ENCODE results near the gene TSC22D4. TPM values are rescaled to one million over a fixed set of nuclear protein-coding genes. Genes with fewer than 3 reads are reported as not detected.

TSC22D4 gene
- total and polyA plus RNA-seq, 9 of the 15 experiments (the other 6 are each of a cell fraction or from before 2014, with no cell fraction given), result 0.37 to 107 (median 28.7) TPM

DNA sequence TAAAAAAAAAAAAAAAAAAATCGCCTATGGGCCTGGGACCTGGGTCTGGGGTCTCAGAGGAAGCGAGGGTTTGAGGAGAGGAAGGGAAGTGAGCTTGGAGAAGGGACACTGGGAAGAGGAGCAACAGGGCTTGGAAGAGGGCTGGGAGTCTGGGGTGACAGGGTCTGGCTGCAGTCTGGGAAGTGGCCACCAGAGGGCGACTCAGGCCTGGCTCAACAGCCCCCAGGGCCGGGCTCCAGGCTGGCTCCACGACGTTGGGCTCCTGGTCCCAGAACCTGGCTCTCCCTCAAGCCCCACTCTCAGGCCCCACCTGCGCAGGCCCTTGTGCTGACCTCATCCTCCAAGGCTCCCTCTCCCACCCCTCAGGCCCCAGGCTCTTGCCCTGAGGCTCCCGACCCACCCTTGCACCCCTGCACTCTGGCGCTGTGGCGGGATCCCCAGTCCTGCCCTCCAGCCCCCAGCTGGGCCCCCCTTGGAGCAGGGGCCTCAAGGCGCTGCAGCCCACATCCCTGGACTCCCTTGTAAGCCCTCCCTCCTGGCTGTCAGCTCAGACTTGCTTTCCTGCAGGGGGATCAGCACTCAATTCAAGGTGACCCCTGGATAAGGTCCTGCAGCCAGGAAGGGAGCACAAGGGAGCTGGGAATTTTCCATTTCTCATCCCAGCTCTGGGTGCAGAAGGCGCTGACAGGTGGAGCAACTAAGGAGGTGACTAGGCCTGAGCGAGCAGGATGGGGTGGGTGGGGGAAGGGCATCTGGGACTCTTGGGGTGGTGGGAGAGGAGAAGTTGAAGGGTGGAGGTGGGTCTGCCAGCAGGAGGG lies 9.6 kb downstream of the TSC22D4 start (continued):
- TF ChIP-seq, protein P1, sequence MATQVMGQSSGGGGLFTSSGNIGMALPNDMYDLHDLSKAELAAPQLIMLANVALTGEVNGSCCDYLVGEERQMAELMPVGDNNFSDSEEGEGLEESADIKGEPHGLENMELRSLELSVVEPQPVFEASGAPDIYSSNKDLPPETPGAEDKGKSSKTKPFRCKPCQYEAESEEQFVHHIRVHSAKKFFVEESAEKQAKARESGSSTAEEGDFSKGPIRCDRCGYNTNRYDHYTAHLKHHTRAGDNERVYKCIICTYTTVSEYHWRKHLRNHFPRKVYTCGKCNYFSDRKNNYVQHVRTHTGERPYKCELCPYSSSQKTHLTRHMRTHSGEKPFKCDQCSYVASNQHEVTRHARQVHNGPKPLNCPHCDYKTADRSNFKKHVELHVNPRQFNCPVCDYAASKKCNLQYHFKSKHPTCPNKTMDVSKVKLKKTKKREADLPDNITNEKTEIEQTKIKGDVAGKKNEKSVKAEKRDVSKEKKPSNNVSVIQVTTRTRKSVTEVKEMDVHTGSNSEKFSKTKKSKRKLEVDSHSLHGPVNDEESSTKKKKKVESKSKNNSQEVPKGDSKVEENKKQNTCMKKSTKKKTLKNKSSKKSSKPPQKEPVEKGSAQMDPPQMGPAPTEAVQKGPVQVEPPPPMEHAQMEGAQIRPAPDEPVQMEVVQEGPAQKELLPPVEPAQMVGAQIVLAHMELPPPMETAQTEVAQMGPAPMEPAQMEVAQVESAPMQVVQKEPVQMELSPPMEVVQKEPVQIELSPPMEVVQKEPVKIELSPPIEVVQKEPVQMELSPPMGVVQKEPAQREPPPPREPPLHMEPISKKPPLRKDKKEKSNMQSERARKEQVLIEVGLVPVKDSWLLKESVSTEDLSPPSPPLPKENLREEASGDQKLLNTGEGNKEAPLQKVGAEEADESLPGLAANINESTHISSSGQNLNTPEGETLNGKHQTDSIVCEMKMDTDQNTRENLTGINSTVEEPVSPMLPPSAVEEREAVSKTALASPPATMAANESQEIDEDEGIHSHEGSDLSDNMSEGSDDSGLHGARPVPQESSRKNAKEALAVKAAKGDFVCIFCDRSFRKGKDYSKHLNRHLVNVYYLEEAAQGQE (IDR thresholded peaks at IDR 0.05; ENCODE audit: borderline replicate concordance), result peak; percentile 87
- TF ChIP-seq, protein P1 (CRISPR knock-in tag; IDR thresholded peaks at IDR 0.05; ENCODE audit: low read depth), result 0 out of 2 replicates have a peak, but pooled peaks have one; percentile 22
- TF ChIP-seq, protein P2, sequence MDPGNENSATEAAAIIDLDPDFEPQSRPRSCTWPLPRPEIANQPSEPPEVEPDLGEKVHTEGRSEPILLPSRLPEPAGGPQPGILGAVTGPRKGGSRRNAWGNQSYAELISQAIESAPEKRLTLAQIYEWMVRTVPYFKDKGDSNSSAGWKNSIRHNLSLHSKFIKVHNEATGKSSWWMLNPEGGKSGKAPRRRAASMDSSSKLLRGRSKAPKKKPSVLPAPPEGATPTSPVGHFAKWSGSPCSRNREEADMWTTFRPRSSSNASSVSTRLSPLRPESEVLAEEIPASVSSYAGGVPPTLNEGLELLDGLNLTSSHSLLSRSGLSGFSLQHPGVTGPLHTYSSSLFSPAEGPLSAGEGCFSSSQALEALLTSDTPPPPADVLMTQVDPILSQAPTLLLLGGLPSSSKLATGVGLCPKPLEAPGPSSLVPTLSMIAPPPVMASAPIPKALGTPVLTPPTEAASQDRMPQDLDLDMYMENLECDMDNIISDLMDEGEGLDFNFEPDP (CRISPR knock-in tag; IDR thresholded peaks at IDR 0.05), result no peak
- TF ChIP-seq KAT2B (IDR thresholded peaks at IDR 0.05; ENCODE audit: low read depth, low read length) (no peak), ARID1B (IDR thresholded peaks at IDR 0.05) (0 out of 2 replicates have a peak, but pooled peaks have one; percentile 13), GATAD2B (IDR thresholded peaks at IDR 0.05; ENCODE audit: borderline replicate concordance) (no peak), SMARCE1 (IDR thresholded peaks at IDR 0.05) (no peak), RUNX1 (IDR thresholded peaks at IDR 0.05; ENCODE audit: low read depth) (no peak)
- TF ChIP-seq, protein P3, sequence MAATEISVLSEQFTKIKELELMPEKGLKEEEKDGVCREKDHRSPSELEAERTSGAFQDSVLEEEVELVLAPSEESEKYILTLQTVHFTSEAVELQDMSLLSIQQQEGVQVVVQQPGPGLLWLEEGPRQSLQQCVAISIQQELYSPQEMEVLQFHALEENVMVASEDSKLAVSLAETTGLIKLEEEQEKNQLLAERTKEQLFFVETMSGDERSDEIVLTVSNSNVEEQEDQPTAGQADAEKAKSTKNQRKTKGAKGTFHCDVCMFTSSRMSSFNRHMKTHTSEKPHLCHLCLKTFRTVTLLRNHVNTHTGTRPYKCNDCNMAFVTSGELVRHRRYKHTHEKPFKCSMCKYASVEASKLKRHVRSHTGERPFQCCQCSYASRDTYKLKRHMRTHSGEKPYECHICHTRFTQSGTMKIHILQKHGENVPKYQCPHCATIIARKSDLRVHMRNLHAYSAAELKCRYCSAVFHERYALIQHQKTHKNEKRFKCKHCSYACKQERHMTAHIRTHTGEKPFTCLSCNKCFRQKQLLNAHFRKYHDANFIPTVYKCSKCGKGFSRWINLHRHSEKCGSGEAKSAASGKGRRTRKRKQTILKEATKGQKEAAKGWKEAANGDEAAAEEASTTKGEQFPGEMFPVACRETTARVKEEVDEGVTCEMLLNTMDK (IDR thresholded peaks at IDR 0.05; ENCODE audit: borderline replicate concordance, insufficient read depth, low read depth, low read length, poor library complexity, severe bottlenecking), result peak; percentile 61
- TF ChIP-seq, protein P4, sequence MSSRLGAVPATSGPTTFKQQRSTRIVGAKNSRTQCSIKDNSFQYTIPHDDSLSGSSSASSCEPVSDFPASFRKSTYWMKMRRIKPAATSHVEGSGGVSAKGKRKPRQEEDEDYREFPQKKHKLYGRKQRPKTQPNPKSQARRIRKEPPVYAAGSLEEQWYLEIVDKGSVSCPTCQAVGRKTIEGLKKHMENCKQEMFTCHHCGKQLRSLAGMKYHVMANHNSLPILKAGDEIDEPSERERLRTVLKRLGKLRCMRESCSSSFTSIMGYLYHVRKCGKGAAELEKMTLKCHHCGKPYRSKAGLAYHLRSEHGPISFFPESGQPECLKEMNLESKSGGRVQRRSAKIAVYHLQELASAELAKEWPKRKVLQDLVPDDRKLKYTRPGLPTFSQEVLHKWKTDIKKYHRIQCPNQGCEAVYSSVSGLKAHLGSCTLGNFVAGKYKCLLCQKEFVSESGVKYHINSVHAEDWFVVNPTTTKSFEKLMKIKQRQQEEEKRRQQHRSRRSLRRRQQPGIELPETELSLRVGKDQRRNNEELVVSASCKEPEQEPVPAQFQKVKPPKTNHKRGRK (tag; IDR thresholded peaks at IDR 0.05), result no peak
- TF ChIP-seq, protein P5, sequence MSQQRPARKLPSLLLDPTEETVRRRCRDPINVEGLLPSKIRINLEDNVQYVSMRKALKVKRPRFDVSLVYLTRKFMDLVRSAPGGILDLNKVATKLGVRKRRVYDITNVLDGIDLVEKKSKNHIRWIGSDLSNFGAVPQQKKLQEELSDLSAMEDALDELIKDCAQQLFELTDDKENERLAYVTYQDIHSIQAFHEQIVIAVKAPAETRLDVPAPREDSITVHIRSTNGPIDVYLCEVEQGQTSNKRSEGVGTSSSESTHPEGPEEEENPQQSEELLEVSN (IDR thresholded peaks at IDR 0.05; ENCODE audit: borderline replicate concordance in 1 of 2, extremely low read depth in 1 of 2, insufficient read depth in 1 of 2, insufficient read length in 1 of 2, low read depth in 1 of 2, low read length in 1 of 2, poor library complexity in 1 of 2, severe bottlenecking in 1 of 2), result no peak

Data from K562 (cell line).